ENCODE data around the gene DNAH11. TPM values are rescaled to one million over a fixed set of nuclear protein-coding genes. Genes with fewer than 3 reads are reported as not detected.

Gene DNAH11, protein sequence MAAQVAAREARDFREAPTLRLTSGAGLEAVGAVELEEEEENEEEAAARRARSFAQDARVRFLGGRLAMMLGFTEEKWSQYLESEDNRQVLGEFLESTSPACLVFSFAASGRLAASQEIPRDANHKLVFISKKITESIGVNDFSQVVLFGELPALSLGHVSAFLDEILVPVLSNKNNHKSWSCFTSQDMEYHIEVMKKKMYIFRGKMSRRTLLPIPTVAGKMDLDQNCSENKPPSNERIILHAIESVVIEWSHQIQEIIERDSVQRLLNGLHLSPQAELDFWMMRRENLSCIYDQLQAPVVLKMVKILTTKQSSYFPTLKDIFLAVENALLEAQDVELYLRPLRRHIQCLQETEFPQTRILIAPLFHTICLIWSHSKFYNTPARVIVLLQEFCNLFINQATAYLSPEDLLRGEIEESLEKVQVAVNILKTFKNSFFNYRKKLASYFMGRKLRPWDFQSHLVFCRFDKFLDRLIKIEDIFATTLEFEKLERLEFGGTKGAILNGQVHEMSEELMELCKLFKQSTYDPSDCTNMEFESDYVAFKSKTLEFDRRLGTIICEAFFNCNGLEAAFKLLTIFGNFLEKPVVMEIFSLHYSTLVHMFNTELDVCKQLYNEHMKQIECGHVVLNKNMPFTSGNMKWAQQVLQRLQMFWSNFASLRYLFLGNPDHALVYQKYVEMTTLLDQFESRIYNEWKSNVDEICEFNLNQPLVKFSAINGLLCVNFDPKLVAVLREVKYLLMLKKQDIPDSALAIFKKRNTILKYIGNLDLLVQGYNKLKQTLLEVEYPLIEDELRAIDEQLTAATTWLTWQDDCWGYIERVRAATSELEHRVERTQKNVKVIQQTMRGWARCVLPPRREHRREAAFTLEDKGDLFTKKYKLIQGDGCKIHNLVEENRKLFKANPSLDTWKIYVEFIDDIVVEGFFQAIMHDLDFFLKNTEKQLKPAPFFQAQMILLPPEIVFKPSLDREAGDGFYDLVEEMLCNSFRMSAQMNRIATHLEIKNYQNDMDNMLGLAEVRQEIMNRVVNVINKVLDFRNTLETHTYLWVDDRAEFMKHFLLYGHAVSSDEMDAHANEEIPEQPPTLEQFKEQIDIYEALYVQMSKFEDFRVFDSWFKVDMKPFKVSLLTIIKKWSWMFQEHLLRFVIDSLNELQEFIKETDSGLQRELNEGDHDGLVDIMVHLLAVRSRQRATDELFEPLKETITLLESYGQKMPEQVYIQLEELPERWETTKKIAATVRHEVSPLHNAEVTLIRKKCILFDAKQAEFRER (N-terminal part only)
- 0.15 to 0.35 TPM (median 0.21 TPM) in 5 replicates for total RNA-seq (2022; extraction: Qiagen RNA extraction; ENCODE audit: low read depth)

DNA sequence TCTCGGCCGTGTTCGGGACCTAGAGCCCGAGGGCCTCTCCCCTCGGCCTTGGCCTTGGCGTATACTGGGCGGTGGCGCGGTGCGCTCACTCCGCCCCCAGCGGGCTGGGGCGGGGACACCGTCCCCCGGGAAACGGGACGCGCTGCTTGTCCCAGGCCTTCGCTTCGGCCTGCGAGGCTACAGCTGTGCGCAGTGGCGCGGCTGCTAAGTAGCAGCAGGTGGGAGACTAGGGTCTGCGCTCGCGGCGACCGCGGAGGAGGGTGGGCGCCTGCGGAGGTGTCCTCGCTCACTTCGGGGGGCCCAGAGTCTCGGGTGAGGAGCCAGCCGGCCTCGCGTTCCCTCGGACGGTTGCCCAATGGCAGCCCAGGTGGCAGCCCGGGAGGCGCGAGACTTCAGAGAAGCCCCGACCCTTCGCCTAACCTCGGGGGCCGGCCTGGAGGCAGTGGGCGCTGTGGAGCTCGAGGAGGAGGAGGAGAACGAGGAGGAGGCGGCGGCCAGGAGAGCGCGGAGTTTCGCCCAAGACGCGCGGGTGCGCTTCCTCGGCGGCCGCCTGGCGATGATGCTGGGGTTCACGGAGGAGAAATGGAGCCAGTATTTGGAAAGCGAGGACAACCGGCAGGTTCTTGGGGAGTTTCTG is at the start of gene DNAH11:
Gene DNAH11, plus strand, starts transcription at position 149 of the 637 bp plus-strand sequence. Its CDS starts 207 bp downstream, at position 356.

DNA sequence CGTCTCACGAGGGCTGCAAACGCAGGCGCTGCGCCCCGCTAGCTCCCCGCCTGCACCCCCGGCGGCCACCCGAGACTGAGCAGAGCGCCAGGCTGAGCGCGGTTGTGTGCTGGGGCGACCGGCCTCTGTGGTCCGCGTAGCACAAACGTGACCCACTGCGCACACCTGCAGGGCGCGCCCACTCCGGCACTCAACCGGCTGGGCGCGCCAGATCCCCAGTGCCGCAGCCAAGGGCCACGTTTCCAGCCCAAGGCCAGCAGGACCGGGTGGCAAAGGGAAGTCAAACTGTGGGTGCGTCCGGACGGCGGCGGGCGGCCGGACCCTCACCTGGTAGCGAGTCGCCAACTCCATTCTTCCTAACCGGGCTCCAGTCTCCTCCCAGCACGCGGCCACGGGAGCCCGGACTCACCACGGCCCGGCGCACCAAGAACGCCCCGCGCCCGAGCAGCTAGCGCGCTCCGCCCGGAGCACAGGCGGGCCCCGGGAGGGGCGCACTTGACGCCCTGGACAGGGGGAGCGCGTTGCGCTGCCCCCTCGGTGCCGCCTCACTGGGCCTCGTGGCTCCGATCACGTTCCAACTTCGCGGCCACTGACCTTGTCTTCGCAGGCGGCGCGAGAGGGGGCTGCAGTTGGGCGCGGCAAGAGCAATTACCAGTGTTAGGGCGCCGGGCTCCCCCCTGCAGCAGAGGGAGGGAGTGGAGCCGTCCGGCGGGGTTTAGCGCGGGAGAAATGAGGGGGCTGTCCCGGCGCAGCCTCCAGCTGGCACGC is 402.8 kb downstream of the DNAH11 start, which contains the start of gene CDCA7L:
Gene CDCA7L, minus strand, starts transcription at position 446 of the 768 bp plus-strand sequence. Its CDS starts 95 bp downstream, at position 351.

Other genes starting within 250 kb of the DNAH11 start
- 0.92 to 2.5 TPM (median 1.2 TPM) in 5 replicates for gene SP4, start 115.0 kb upstream of the DNAH11 start, total RNA-seq (2022; extraction: Qiagen RNA extraction; ENCODE audit: low read depth)

Data from A549 treated with ZK216348 at 1 μM for 4 hours (cell line).